NOMO-1 (cell line): Measurements from ENCODE around the gene DNAH11.
"Not testable (repeated sequence)": the region's sequence is repeated elsewhere in the genome, so short reads cannot be mapped to it uniquely, and the experiment has no call there.

Experiments
- DNase-seq, 2 experiments: peaks; one replicate each; lab custom pipeline; 2025; ENCODE audit not compliant: unreplicated experiment in 2 of 2; lab: John Stamatoyannopoulos, UW

DNAH11 gene

DNA sequence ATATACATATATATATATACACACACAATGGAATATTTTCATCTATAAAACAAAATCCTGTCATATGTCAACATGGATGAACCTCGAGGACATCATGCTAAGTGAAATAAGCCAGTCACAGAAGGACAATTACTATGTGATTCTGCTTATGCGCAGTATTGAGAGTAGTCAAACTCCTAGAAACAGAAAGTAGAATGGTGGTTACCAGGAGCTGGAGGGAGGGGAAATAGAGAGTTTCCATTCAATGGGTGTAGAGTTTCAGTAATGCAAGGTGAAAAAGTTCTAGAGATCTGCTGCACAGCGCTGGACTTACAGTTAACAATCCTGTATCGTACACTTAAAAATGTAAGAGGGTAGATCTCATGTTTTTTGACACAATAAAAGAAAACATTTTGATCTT lies 221.0 kb downstream of the DNAH11 start:
- no peak for DNase-seq

DNA sequence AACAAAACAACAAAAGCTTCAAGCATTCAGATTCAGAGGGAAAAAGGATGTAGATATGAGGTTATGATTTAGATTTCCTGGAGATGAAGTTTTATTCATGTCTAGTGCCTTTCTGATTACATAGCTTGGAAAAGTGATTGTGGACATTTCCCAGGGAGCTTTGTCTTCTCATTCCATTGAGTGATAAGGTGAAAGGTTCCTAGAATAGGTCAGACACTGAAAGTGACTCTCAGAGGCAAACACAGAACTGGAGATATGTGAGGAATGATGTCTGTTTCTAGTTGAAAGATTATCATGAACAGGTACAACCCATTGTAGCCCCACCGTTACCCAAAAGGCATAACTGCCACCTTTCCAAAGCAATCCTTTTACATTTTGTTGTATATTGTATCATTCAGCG lies 223.4 kb downstream of the DNAH11 start:
- no peak for DNase-seq

DNA sequence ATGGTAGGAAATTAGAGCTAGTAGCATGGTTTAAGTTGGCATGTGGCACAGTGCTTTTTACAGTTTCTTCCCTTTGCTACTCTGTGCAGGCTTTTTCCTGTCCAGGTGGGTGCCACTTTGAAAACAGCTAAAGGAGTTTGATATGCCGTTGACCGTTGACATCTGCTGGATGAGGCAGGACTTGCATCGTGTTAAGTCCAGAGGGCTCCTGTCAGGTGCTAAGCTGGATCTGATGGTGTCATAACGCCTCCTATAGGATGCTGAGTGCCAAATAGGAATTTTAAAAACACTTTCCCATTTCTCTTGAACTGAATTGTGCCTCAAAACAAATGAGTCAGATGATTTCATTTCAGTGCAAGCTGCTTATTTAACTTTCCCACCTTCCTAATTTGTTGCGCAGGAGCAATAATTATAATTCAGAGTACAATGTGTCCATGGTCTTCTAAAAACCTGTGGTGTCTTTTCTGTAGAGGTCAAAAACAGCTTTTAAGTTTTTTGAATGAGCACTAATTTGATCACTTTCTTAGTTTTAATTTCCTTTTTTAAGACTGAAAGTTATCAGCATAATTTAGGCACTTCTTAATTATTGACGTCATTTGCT lies 224.6 kb downstream of the DNAH11 start:
- peak; percentile 25 to 55 for DNase-seq

DNA sequence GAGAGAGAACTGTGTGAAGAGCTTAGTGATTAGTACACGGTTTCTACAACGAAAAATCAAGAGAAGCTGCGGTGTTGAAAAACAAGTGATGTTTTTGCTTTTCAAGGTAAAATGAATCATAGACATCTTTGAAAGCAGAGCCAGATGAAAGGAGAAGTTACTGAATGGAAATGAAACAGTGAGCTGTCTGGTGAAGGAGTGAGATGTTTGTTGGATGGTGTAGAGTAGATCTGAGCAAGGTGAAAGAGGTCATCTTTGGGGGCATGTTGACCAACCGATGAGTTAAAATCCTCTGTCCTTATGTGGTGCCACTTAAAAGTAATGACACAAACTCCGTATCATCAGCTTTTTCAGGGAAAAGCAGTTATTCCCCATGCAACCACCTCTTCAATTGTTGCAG lies 225.4 kb downstream of the DNAH11 start:
- DNase-seq: no peak

DNA sequence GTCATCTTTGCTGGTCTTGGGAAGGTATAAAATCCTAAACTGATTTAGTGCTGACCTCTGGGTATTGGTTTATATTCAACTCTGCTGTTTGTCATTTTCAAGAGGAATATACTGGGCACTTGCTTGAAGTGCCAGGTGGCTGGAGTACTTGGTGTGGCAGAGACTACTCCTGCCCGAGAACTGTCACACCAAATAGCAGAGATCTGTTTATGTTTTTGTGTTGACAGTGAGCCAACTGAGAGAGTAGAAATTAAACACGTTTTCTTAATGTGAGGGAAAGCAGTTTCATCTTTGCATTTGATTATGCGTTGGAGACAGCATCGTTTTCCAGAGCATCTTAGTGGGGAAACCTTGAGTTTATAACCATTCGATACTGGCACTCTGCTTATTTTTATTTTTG lies 228.4 kb downstream of the DNAH11 start:
- no peak for DNase-seq

DNA sequence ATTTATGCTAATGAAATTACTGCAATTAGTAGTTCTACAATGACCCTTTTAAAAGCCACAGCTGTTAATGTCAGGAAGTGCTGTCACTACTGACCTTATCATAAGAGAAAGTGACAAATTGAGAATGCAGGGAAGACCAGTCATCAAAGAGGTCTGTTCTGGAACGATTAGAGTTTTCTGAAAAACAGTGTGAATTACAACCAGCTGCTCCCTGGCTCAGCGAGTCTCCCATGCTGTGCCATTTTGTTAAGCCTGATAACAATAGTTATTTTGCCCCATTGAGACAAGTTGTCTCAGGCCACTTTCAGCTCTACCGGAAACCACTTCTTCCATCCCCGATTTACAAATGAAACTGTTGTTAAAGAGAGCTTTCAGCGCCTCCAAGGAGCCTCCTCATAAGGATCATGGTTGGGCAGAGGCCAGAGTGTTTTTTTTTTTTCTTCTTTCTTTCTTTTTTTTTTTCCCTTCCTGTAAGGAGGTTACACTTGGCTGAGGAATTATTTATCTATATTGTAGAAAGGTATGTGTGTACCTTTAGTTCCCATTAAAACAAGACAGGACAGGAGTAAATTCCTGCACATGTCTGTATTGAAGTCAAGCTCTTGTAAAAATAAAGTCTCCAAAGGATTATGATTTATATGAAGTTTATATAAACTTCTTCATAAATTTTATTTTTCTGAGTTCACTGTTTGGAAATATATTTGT lies 229.2 kb downstream of the DNAH11 start:
- no peak for DNase-seq

DNA sequence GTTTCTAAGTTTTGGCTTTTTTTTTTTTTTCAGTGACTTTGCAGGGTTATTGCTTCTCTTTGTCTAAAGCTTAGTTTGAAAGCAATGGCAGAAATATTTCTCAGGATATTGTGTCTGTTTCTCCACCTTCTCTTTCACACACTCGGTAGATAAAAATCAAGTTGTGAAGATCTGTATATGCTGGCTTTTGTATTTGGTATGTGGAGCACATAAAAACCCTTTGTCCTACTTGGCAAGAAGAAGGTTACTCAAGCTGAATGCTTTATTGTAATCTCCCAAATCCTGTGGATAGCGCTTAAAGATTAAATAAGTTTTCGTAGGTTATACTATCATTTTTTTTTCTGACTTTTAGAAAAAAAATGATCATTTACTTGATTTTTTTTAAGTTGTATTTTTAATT lies 230.5 kb downstream of the DNAH11 start:
- no peak for DNase-seq

DNA sequence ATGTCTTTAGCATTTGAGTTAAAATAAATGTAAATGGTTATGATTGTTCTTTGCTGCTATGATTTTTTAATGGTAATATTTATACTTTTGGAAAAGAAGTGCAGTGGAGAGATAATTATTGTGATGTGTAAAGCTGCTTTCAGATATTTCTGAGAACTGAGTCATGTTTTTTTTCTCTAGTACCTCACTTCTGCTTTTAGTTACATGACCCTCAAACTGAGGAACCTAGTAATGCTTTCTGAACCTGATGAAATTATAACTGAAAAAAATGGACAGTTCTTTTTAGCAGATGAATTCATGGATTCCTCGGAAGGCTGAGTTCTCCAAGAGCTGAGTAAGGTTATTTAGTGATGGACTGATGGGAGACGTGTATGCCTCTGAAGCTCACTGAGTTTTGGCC lies 235.1 kb downstream of the DNAH11 start:
- peak; percentile 6 to 79 for DNase-seq

DNA sequence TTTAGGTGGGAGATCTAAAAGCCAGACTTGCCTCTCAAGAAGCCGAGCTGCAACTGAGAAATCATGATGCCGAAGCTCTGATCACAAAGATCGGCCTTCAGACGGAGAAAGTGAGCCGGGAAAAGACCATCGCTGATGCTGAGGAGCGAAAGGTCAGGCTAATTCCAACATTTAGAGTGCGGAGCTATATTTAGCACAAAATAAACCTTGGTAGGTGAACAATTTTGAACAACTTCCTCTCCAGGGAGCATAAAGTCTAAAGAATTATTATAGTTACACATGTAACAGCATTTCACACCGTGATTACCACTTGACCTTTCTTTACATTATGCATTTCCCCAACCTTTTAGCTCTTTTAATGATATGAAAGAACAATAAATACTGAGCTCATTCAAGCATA lies 236.1 kb downstream of the DNAH11 start:
- no peak for DNase-seq

DNA sequence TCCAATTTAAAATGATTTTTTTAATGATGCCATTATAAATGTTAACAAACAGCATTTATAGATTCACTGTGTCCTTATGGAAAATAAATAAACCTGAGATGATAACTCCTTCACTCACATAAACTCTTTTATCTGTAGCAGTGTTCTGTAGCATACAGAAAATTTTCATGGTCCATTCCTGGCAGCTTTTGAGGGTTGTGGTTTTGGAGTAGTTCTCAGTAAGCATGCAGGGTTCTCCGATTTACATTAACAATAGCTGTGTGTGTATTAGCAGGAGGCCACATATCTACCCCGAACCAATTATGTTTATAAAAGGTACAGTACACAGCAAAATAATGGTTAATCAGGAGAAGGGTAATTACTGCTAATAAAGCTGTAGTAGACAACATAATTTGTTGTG lies 240.2 kb downstream of the DNAH11 start:
- DNase-seq: no peak

DNA sequence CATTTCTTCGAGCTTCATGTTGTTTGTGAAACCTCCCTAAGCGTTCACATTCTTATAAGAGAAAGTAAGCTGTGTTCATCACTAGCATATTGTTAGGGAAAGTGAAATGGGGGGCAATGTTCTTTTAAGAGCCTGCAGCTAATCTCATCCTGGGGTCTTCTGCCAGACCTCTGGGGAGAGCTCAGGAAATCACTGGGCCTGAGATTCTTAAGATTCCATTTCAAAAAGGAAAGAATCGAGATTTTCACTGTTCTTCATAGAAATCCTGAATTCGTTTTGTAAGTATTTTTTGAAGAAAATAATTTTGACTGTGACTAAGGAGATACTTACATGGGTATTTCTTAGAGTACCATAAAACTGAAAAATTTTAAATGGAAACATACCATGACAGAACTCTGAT lies 242.2 kb downstream of the DNAH11 start:
- no peak for DNase-seq

DNA sequence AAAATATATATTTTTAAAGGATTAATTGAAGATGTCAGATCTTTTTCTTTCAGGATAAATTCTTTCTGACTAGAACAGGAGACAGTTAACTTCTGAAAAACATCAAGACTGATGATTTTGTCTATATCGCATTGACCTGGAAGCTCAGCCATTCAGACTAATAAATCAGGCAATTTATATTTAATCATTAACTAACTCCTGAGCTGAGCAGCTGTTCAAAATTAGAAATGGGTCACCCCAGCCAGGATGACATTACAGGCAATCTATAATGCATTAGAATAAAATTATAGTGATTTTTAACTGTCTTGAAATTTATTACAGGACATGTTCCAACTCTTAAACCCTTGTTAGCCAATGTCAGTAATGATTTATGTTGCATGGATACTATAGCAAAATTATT lies 263.0 kb downstream of the DNAH11 start:
- DNase-seq: no peak

DNA sequence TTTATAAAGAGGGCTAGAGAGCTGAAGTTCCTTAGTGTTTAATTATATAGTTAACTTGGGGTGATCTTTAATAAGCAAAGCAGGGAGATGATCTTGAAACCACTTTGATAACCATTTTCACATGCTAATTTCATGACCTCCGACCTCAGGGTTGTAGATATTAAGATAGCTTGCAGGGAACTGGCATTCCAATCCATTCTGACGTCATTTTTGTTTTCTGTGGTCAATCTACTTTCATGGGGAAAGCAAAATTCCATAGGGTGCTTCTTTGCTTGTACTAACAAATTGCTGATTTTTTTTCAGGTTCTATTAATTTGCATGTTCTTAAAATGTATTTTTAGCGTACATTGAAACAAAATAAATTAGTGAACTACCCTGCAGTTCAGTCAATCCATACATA lies 263.5 kb downstream of the DNAH11 start:
- DNase-seq: no peak

DNA sequence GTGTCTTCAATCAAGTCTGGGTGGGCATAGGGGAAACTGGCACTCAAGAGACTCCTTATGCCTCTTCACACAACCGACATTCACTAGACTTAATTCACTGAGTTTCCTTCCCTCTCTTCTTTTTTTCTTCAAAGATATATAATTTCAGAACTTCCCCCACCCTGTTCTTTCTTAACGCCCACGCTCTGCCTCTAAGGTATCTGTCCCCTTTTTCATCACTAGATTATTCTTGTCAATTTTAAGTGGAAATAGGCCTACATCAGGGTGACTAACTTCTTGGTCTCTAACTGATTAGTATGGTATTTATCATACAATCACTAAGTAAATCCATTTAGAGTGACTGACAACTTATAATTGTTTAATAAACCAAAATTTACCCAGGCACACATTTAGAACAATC lies 276.2 kb downstream of the DNAH11 start:
- no peak for DNase-seq

DNA sequence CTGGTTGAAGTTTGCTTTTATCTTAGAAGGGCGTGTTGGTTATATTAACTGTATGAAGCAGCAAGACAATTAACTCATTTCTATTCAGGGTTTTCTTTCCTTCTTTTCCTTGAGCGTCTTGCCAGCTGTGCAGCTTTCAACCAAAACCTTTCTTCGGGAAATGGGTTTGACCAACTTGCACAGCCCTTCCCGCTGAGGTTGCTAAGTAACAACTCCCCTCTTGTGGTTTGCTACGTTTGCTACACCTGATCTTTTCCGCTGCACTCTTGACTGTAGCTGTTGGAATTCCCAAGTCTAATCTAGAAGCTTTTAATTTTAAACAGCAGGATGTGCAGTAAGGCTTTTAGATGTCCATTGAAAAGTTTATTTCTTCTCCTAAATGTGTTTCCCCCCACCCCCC lies 286.0 kb downstream of the DNAH11 start:
- DNase-seq: no peak

DNA sequence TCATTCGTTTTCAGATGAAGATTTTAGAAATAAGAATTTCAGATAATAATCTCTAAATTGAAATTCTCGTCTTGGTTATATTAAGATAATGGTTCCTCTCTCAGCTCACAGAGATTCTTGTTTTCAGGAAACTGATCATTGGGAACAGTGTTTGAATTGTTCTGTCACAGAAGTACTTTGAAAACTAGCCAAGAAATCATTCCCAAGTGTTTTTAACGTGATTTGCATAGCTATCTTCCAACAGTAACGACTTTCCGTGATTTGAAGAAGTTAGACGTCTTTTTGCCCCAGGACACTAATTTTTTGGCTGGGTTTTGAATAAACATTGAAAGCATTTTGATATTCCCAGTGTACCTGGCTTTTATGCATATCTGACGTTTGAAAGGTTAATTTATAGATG lies 286.9 kb downstream of the DNAH11 start:
- DNase-seq: no peak

DNA sequence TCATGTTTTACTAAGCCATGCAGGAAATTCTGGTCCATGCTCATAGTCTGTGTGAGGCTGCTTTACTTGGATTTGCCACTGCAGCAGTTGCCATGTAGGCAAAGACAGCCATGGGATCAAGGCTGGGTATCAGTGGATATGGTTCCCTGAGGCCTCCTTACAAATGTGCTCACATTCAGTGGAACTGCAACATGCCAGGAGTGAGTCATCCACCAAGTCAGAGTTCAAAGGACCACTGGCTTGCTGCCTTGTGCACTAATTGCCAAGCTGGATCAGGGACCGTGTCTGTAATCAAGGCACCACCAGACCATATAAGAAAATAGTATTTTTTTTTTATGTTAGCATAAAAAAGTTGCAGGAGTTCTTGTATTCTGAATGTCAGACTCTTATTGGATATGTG lies 301.9 kb downstream of the DNAH11 start:
- no peak for DNase-seq

DNA sequence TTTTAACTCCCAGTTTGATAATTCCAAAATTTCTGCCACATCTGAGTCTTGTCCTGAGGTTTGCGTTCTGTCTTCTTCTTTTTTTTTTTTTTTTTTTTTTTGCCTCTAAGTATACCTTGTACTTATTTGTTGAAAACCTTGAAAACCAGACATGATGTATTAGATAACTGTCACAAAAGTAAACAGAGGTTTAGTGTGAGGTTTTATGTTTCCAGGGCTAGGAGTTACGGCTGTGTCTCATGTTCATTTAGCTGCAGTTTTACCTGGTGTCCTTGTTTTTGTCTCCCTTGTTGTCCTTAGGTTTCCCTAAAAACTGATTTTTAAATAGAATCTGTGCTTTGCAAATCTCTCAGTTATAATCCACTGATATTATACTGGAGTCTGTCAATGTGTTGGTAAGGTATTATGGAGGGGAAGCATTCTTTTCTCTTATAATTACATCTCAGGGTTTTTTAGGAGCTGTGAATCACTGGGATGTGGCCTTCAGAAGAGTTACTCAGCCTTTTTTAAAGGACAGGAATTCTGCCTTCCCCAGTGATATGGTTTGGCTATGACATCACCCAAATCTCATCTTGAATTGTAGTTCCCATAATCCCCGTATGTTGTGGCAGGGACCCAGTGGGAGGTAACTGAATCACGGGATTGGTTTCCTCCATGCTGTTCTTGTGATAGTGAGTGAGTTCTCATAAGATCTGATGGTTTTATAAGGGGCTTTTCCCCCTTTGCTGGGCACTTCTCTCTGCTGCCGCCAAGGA lies 307.9 kb downstream of the DNAH11 start:
- DNase-seq: no peak

DNA sequence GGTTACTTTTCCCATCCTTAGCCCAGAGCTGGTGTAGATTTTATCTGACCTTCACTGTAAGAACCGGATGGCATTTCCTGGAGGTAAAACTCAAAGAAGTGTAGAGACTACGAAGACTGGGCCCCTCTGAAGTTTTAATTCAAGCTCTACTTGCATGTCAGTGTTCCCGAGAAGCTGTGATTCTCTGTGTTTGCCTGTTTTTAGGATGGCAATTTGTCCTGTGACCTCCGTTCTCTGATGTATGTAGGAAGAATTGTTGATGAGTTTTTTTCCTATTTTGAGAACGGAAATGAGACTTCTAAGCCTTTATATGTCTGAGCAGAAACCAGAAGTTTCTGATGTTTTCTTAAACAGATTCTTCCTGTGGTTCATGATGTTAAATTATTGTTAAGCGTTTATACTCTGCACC lies 308.7 kb downstream of the DNAH11 start:
- no peak for DNase-seq

DNA sequence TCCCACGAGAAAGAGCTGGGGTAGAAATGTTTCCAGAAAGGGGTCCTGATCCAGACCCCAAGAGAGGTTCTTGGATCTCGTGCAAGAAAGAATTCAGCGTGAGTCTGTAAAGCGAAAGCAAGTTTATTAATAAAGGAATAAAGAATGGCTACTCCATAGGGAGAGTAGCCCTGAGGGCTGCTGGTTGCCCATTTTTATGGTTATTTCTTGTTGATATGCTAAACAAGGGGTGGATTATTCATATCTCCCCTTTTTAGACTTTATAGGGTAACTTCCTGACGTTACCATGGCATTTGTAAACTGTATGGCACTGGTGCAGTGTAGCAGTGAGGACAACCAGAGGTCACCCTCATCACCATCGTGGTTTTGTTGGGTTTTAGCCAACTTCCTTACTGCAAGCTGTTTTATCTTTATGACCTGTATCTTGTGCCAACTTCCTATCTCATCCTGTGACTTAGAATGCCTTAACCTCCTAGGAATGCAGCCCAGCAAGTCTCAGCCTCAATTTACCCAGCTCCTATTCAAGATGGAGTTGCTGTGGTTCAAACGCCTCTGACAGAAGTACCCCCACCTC lies 322.9 kb downstream of the DNAH11 start:
- DNase-seq: not testable (repeated sequence)

DNA sequence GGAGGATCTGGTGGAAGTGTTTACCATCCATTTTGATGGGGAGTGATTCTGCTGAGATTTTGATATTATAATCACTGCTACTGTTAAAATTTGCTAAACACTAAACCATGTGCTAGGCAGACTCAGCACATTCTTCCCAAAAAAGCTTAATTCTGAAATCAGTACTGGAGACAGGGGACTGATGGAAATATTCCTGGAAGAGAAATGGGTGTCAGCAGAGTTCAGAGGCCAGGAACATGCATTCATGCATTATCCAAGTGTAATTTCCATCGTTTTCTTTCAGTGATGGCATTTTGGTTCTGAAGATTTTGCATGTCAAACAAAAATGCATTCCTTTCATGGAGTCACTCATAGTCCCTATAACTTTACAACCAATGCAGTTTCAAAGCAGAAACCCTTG lies 323.9 kb downstream of the DNAH11 start:
- no peak for DNase-seq

DNA sequence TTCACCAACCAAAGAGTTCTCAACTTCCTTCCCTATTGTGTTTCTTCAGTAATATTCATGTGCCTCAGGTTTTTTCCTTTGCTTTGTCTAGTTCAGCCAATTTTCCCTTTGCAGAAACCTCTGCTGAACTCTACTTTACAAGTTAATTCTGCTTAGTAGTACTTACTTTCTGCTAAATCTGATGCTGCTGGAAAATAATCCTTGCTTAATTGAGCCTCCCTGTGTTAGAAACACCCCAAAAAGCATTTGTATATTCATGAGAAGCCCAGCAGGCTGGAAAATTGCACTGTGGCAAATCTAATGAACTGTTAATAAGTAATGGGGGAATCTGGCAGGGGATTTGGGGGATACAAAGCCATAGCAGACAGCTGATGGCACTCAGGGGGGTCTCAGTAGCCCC lies 324.4 kb downstream of the DNAH11 start:
- DNase-seq: no peak
